WTC11 (cell line): ENCODE data around the gene GLT8D1. TPM values are rescaled to one million over a fixed set of nuclear protein-coding genes. Genes with fewer than 3 reads are reported as not detected.

ENCODE experiments used
- ATAC-seq: fragments of 200-7000 bp; cut with Tn5 transposase; 2 replicates; pipeline ENCODE4 v1.10.0; 2021; ENCODE audit warnings: mild to moderate bottlenecking, moderate library complexity
- CTCF ChIA-PET: fragments of 300-600 bp; sonication (Branson Sonifier 250); formaldehyde crosslinking; loops from one replicate; lab custom pipeline; 2021; ENCODE audit warnings: antibody characterized with exemption; lab: Charles Lee
- POLR2A ChIA-PET: fragments of 350-600 bp; sonication (Branson Sonifier 250); formaldehyde crosslinking; loops from one replicate; lab custom pipeline; 2021; ENCODE audit warnings: antibody characterized with exemption; lab: Charles Lee
- DNase-seq: peaks from one replicate; pipeline ENCODE4 v3.0.0; 2021; ENCODE audit warnings: low spot score
- H3K27ac Mint-ChIP-seq: 2 replicates; pipeline ENCODE4 v1.8.0; 2021; ENCODE audit warnings: mixed read lengths
- H3K27me3 Mint-ChIP-seq: 2 replicates; pipeline ENCODE4 v1.8.0; 2021; ENCODE audit warnings: low read depth, mild to moderate bottlenecking, moderate library complexity, mixed read lengths
- H3K36me3 Mint-ChIP-seq: 2 replicates; pipeline ENCODE4 v1.8.0; 2021; ENCODE audit warnings: mixed read lengths
- H3K4me1 Mint-ChIP-seq: 2 replicates; pipeline ENCODE4 v1.8.0; 2022; ENCODE audit warnings: mixed read lengths
- H3K4me3 Mint-ChIP-seq: 2 replicates; pipeline ENCODE4 v1.8.0; 2021; ENCODE audit warnings: mild to moderate bottlenecking, moderate library complexity, mixed read lengths
- H3K9me3 Mint-ChIP-seq: 2 replicates; pipeline ENCODE4 v1.8.0; 2021; ENCODE audit warnings: mixed read lengths
- ESRRA ChIP-seq: sonication (generic); formaldehyde crosslinking; IDR thresholded peaks from 2 replicates; pipeline ENCODE4 v1.8.1; 2022; ENCODE audit warnings: mild to moderate bottlenecking, missing genetic modification reagents, borderline replicate concordance
- FOXJ3 ChIP-seq: sonication (generic); formaldehyde crosslinking; IDR thresholded peaks from 2 replicates; pipeline ENCODE4 v1.9.0; 2021; ENCODE audit warnings: missing genetic modification reagents, mild to moderate bottlenecking, borderline replicate concordance
- GRHL2 ChIP-seq: fragments of 250-450 bp; sonication (Bioruptor Pico); IDR thresholded peaks from 2 replicates; pipeline ENCODE4 v1.8.0; 2022; ENCODE audit warnings: mild to moderate bottlenecking, moderate library complexity; ENCODE audit not compliant: insufficient replicate concordance, severe bottlenecking
- IRF1 ChIP-seq: sonication (generic); formaldehyde crosslinking; IDR thresholded peaks from 2 replicates; pipeline ENCODE4 v1.8.0; 2023; ENCODE audit warnings: missing genetic modification reagents
- JAZF1 ChIP-seq: fragments of 250-450 bp; sonication (Bioruptor Pico); IDR thresholded peaks from 2 replicates; pipeline ENCODE4 v1.9.0; 2021; ENCODE audit warnings: moderate library complexity, mild to moderate bottlenecking, inconsistent platforms
- MLX ChIP-seq: sonication (generic); formaldehyde crosslinking; IDR thresholded peaks from 2 replicates; pipeline ENCODE4 v1.8.1; 2023; ENCODE audit warnings: mild to moderate bottlenecking, missing genetic modification reagents, moderate library complexity
- MXD4 ChIP-seq: fragments of 250-450 bp; sonication (Bioruptor Pico); IDR thresholded peaks from 2 replicates; pipeline ENCODE4 v1.8.0; 2021; ENCODE audit warnings: mild to moderate bottlenecking, moderate library complexity, borderline replicate concordance
- NFATC4 ChIP-seq: fragments of 250-450 bp; sonication (Bioruptor Pico); IDR thresholded peaks from 2 replicates; pipeline ENCODE4 v1.9.0; 2021; ENCODE audit warnings: mild to moderate bottlenecking
- NFE2L1 ChIP-seq: sonication (generic); formaldehyde crosslinking; IDR thresholded peaks from 2 replicates; pipeline ENCODE4 v1.8.1; 2023; ENCODE audit warnings: missing genetic modification reagents
- NFYB ChIP-seq: sonication (generic); formaldehyde crosslinking; conservative IDR thresholded peaks from 2 replicates; pipeline ENCODE4 v1.8.0; 2022; ENCODE audit warnings: low read depth, missing genetic modification reagents
- NR2C2 ChIP-seq: sonication (generic); formaldehyde crosslinking; IDR thresholded peaks from 2 replicates; pipeline ENCODE4 v1.8.0; 2022; ENCODE audit warnings: mild to moderate bottlenecking, missing genetic modification reagents
- PRDM15 ChIP-seq: sonication (generic); formaldehyde crosslinking; IDR thresholded peaks from 2 replicates; pipeline ENCODE4 v1.8.0; 2022; ENCODE audit warnings: missing genetic modification reagents
- RORB ChIP-seq: fragments of 250-450 bp; sonication (Bioruptor Pico); IDR thresholded peaks from 2 replicates; pipeline ENCODE4 v1.9.0; 2021; ENCODE audit warnings: mild to moderate bottlenecking
- SMAD3 ChIP-seq: sonication (generic); formaldehyde crosslinking; IDR thresholded peaks from 2 replicates; pipeline ENCODE4 v1.8.0; 2022; ENCODE audit warnings: missing genetic modification reagents, mild to moderate bottlenecking, borderline replicate concordance
- SMAD4 ChIP-seq: sonication (generic); formaldehyde crosslinking; IDR thresholded peaks from 2 replicates; pipeline ENCODE4 v1.8.0; 2022; ENCODE audit warnings: mild to moderate bottlenecking, missing genetic modification reagents
- TEAD4 ChIP-seq: sonication (generic); formaldehyde crosslinking; IDR thresholded peaks from 2 replicates; pipeline ENCODE4 v1.8.0; 2022; ENCODE audit warnings: mild to moderate bottlenecking, missing genetic modification reagents
- ZNF138 ChIP-seq: sonication (generic); formaldehyde crosslinking; conservative IDR thresholded peaks from 2 replicates; pipeline ENCODE4 v1.8.1; 2022; ENCODE audit warnings: mild to moderate bottlenecking, moderate library complexity, missing genetic modification reagents
- ZNF232 ChIP-seq: sonication (generic); formaldehyde crosslinking; IDR thresholded peaks from 2 replicates; pipeline ENCODE4 v1.8.0; 2022; ENCODE audit warnings: mild to moderate bottlenecking, missing genetic modification reagents
- ZNF512 ChIP-seq: sonication (generic); formaldehyde crosslinking; IDR thresholded peaks from 2 replicates; pipeline ENCODE4 v1.8.1; 2022; ENCODE audit warnings: missing genetic modification reagents, borderline replicate concordance
- total RNA-seq: library from RNA; stranded (reverse); gene quantifications from 3 replicates; pipeline ENCODE4 v1.2.3, GENCODE V29; 2021

Gene GLT8D1
- total RNA-seq, 1 experiment from 2014 or later = 41.2 TPM

- H3K9me3 Mint-ChIP-seq = no peaks in the 10 kb centered on the region
- no peak overlapping the region for H3K27ac Mint-ChIP-seq
- POLR2A ChIA-PET = no interaction called here
- CTCF ChIA-PET = no interaction called here
- TF ChIP-seq NFYB (no peak), JAZF1 (no peak), NR2C2 (no peak), MLX (CRISPR knock-in tag) (no peak)
- ATAC-seq (no peak), DNase-seq (no peak)
- H3K4me3 Mint-ChIP-seq = no peak overlapping the region
- peaks cover 46% of the 10 kb centered on the region for H3K36me3 Mint-ChIP-seq
- no peaks in the 10 kb centered on the region for H3K27me3 Mint-ChIP-seq
- H3K4me1 Mint-ChIP-seq = no peaks in the 10 kb centered on the region
These were observed 48.8 kb upstream of the GLT8D1 start for GRCh38 chr3:52754373-52754772.

- no peaks in the 10 kb centered on the region for H3K9me3 Mint-ChIP-seq
- TF ChIP-seq ESRRA (CRISPR knock-in tag) = no peak
- TF ChIP-seq ZNF512 = no peak
- TF ChIP-seq MXD4 (CRISPR knock-in tag) = no peak
- no peak for TF ChIP-seq SMAD3 (CRISPR knock-in tag)
- TF ChIP-seq IRF1 (CRISPR knock-in tag) = no peak
- no peak for TF ChIP-seq FOXJ3
- no peak for TF ChIP-seq TEAD4 (CRISPR knock-in tag)
- no peak for TF ChIP-seq NFE2L1 (CRISPR knock-in tag)
- TF ChIP-seq ZNF138 (CRISPR knock-in tag) = no peak
- no peak for TF ChIP-seq PRDM15 (CRISPR knock-in tag)
- no peak for TF ChIP-seq NFATC4 (CRISPR knock-in tag)
- TF ChIP-seq SMAD4 (CRISPR knock-in tag) = no peak
- TF ChIP-seq RORB (CRISPR knock-in tag) = no peak
- TF ChIP-seq ZNF232 (CRISPR knock-in tag) = no peak
- TF ChIP-seq GRHL2 (CRISPR knock-in tag) = no peak
- ChIA-PET CTCF (interaction anchor here (1.5 kb wide), 1 partner anchor 69 kb away, joined by 5 read pairs; no protein-coding TSS in a partner anchor), POLR2A (no interaction called here)
- no peaks in the 10 kb centered on the region for H3K27me3 Mint-ChIP-seq
- no peaks in the 10 kb centered on the region for H3K4me1 Mint-ChIP-seq
- peaks cover 43% of the 10 kb centered on the region for H3K36me3 Mint-ChIP-seq
- no peak overlapping the region for H3K27ac Mint-ChIP-seq
- H3K4me3 Mint-ChIP-seq = no peak overlapping the region
- ATAC-seq (no peak), DNase-seq (no peak)
These were observed 46.6 kb upstream of the GLT8D1 start for GRCh38 chr3:52752045-52752660.
